ENCODE data around the gene GRM8. TPM values are rescaled to one million over a fixed set of nuclear protein-coding genes. Genes with fewer than 3 reads are reported as not detected.

The GRM8 gene
- total RNA-seq, 1 experiment from 2014 or later: not detected

DNA sequence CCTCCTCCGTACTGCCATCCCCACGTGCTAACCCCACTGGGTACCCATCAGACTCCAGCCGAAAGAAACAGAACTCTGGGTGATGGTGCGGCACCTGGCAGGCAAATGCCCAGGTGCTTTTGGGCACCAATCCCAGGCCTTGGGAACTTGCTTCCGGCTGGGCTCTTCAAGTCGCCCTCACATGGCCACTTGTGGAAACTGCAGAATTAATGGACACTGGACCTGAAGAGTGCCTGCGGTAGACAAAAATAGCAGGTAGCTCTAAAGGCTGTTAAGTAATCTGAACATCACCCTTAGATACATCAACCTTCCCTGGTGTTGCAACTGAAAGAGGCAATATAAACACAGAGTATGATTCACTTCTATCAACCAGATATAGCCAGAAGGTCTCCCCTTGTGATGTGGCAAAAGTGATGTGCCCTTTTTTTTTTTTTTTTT, 644.4 kb downstream of the GRM8 start:
- peak; percentile 70 for DNase-seq (ENCODE audit: low read depth, low spot score)
- in situ Hi-C loops (cut with HindIII; ENCODE audit: low pct_unique_long_range_greater_than_20kb, low sequenced_read_pairs): no loop called here

DNA sequence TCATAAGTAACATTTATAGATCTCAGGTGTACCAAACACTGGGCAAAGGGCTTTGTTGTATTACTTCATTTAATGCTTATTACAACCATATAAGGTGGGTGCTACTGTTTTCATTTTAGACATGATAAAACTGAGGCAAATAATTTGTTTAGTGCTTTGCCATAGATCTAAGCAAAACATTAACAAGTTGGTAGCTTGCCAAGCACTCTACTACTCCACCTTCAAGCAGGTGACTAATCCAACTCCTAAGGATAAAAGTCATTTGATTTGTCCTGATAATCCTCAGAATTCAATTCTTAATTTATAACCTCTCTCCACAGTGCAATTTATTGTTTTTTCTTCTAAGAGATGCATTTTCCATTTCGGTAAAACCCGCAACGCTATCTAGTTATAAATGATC, 646.4 kb downstream of the GRM8 start:
- in situ Hi-C loops (cut with HindIII; ENCODE audit: low pct_unique_long_range_greater_than_20kb, low sequenced_read_pairs): no loop called here

DNA sequence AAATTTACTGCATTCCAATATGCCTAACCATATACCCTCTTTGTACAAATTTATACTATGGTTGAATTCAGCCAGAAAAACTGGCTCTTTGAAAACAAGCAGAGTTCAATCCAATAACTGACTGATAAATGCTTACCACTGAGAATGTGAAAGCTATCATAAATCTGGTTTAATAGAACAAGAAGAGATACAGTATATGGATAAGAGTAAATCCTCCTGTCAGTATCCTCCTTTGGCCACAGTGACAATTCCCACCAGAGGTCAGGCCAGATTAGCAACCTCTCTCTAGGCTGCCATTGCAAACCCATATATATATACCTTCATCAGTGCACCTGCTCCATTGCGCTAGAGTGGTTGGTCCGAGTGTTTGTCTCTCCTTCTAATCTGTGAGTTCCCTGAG, 647.2 kb downstream of the GRM8 start:
- DNase-seq (ENCODE audit: low read depth, low spot score): no peak
- in situ Hi-C loops (cut with HindIII; ENCODE audit: low pct_unique_long_range_greater_than_20kb, low sequenced_read_pairs): no loop called here

More for the DNA sequence above, 646.4 kb downstream of the GRM8 start:
- no peak for DNase-seq (ENCODE audit: low read depth, low spot score)

DNA sequence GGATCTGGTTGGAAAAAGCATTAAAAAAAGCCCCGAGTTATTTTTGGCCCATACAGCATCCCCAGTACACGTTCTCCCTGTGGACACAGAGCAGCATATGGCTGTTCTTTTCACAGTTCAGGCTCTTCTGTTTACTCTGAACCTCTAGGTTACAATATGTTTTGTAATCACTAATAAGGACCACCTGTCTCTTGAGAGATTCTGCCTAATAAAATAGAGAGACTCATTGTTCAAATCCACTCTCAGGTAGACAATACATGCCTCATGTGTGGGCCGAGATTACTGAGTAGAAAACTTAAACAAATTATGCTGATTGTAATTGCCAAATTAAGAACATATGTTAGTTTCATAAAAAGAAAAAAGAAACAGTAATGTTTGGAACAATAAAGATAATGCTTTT, 647.7 kb downstream of the GRM8 start:
- no peak for DNase-seq (ENCODE audit: low read depth, low spot score)
- in situ Hi-C loops (cut with HindIII; ENCODE audit: low pct_unique_long_range_greater_than_20kb, low sequenced_read_pairs): no loop called here

DNA sequence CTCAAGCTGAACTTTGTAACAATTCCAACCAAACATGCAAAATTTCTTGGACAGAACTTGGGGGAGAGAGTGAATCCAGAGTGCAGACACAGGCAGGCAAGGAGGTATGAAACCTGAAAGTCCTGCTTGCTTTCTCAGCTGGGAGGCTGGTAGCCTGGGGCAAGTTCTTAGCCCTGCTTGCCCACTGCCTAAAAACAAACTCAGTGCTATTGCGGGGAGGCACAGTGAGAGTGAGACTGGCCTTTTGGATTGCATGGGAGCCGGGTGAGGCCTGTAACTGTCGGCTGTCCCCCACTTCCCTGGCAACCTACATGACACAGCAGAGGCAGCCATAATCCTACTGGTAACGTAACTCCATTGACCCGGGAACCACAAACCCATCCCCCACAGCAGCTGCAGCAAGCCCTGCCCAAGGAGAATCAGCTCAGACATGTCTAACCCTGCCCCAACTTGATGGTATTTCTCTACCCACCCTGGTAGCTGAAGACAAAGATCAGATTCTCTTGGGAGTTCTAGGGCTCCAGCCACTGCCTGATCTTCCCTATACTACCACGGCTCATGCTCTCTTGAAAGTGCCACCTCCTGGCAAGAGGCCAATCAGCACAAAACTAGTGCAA, 663.6 kb downstream of the GRM8 start:
- in situ Hi-C loops (cut with HindIII; ENCODE audit: low pct_unique_long_range_greater_than_20kb, low sequenced_read_pairs): no loop called here
- no peak for DNase-seq (ENCODE audit: low read depth, low spot score)

DNA sequence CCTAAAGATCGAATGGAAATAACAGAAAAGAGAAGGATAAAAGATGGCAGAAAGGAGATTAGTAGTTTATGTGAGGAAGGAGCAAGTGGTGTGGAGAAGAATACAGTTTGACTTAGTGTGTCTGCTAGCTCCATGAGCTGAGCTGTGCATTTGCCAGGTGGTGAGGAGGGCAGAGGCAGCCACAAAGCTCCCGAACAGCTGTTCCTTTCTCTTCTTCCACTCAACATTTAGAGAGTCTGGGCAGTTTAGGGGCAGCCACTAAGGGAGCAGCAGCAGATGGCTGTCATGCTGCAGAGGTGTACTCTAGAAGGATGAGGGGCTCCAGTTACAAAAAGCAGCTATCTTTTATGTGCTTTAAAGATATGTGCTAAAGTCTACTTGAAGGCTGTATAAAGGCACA, 674.4 kb downstream of the GRM8 start:
- in situ Hi-C loops (cut with HindIII; ENCODE audit: low pct_unique_long_range_greater_than_20kb, low sequenced_read_pairs): no loop called here
- no peak for DNase-seq (ENCODE audit: low read depth, low spot score)

DNA sequence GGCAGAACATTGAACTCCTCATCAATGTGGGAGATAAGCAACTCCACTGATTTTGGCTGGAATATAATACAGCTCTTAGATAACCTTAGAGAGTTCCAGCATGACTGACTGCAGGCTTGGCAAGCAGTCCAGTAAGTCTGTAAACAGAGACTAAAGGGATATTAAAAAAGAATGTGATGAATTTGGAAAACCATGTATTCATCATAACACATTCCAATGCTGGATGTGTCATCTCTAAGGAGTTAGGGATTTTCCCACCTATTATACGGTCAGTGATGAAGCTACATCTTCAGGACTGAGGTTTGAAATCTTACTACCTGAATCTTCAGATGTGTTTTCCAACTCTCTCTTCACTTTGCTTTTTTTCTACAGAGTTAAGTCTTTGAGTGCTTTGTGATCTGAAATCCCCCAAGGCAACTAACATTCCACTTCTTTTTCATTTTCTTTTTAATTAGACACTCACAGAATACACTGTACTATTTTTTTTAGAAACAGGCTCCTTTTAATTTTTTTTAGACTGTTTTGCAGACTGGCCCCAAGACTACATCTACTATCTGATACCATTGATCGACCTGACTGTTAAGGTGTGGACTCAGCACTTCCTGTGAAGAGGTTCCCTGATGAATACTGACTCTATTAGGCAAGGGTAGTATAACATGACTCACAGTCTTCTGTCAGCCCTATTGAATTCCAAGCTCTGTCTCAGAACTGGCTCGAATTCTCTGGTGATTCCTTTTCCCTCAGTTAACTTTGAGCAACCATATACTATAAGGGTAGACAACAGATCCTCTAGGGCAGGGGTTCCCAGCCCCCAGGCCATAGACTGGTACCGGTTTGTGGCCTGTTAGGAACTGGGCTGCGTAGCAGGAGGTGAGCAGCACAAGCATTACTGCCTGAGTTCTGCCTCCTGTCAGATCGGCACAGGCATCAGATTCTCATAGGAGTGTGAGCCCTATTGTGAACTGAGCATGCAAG, 678.2 kb downstream of the GRM8 start:
- in situ Hi-C loops (cut with HindIII; ENCODE audit: low pct_unique_long_range_greater_than_20kb, low sequenced_read_pairs): no loop called here
- DNase-seq (ENCODE audit: low read depth, low spot score): no peak

DNA sequence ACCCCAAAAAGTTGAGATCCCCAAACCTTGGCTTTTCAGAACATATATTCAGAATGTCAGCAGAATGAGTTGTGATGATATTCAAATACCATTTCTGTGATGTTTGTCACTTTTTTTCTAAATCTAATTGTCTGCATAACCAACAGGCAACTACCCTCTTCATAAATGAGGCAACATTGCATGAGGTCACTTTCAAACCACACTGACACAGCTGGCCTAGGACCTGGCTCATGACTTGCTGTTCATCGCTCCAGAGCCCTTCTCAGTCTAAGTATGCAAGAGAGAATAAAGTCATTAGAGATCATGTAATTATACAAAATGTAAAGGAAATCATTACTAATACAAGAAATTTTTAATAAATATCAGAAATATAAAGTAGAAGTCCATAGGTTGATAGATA, 681.9 kb downstream of the GRM8 start:
- no peak for DNase-seq (ENCODE audit: low read depth, low spot score)
- in situ Hi-C loops (cut with HindIII; ENCODE audit: low pct_unique_long_range_greater_than_20kb, low sequenced_read_pairs): no loop called here

DNA sequence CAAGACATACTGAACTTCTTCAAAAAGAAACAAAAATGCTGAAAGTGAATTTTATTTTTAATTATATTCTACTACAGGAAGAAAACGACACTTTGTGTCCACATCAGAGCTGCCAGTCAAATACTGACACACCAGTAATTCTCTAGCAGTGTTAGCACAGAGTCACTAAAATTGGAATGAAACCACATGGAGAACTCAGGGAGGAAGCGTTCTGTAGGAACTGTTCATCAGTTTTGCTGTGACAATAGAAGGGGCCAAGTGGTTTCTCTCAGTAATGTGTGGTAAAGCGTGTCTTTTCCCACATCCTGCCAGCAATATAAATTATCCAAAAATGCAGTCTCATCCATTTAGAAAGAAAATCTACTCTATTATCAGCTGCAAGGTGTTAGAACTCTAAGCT, 683.3 kb downstream of the GRM8 start:
- no peak for DNase-seq (ENCODE audit: low read depth, low spot score)
- in situ Hi-C loops (cut with HindIII; ENCODE audit: low pct_unique_long_range_greater_than_20kb, low sequenced_read_pairs): no loop called here

DNA sequence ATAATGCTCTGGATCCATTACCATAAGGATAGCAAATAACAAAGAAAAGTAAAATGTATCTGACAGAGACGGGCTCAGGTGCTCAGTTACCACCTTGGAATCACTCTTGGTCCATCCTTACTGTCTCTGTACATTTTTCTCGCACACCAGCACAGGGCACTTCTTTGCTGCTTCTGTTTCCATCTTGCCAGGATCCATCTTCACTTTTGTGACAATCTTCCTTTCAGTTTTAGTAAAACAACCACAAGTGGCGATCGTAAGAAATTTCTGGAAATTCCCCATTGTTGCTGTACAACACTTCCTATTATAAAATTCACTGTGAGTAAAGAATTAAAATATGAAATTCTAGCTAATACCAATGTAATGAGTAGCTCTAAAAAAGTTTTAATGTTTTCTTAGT, 695.5 kb downstream of the GRM8 start:
- in situ Hi-C loops (cut with HindIII; ENCODE audit: low pct_unique_long_range_greater_than_20kb, low sequenced_read_pairs): no loop called here
- DNase-seq (ENCODE audit: low read depth, low spot score): no peak

DNA sequence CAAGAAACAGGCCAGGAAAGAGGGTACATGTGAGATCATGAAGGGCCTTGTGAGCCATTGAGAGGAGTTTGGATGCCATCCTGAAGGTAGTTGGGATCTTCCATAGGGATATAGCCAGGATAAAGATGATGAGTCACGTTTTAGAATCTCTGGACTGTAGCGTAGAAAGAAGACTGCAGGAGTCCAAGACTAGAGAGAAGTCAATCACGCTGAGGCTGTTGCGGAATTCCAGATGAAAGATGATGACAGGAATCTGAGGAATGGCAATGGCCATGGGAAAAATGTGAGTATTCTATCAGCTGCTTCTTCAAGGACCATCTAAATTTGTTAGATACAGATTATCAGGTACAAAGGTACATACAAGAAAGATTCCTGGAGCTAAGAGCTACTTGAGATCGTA, 711.3 kb downstream of the GRM8 start:
- in situ Hi-C loops (cut with HindIII; ENCODE audit: low pct_unique_long_range_greater_than_20kb, low sequenced_read_pairs): no loop called here
- DNase-seq (ENCODE audit: low read depth, low spot score): no peak

DNA sequence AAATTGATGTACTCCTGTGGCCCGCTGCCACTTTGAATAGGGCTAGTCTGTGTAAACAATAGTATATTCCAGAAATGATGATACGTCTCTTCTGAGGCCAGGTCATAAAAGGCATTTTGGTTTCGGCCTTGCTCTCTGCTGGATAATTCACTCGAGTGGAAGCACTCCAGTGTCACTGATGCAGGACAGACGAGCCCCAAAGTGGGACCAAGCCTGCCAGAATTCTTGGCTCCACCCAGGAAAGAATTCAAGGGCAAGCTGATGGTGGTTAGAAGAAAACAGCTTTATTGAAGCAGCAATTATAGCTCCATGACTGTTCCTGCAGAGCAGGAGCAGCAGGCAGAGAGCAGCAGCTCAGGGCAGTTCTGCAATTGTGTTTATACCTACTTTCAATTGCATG, 717.6 kb downstream of the GRM8 start:
- DNase-seq (ENCODE audit: low read depth, low spot score): no peak
- in situ Hi-C loops (cut with HindIII; ENCODE audit: low pct_unique_long_range_greater_than_20kb, low sequenced_read_pairs): no loop called here

DNA sequence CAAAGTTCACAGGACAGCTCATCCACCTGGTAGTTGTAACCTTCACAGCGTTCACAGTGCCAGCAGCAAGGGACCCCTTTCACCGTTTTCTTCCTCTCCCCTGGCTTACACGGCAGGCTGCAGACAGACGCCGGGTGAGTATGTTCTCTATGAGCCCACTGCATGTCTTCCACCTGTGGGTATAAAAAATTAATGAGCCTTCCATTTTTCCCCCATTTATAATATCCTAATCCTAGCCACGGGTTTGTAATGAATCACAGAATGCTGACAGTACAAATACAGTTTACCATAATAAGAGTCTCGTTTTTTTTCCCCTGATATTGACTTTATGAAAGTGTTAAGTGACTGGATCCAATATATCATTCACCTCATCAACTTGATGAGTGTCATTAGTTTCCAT, 719.0 kb downstream of the GRM8 start:
- no peak for DNase-seq (ENCODE audit: low read depth, low spot score)
- in situ Hi-C loops (cut with HindIII; ENCODE audit: low pct_unique_long_range_greater_than_20kb, low sequenced_read_pairs): no loop called here

DNA sequence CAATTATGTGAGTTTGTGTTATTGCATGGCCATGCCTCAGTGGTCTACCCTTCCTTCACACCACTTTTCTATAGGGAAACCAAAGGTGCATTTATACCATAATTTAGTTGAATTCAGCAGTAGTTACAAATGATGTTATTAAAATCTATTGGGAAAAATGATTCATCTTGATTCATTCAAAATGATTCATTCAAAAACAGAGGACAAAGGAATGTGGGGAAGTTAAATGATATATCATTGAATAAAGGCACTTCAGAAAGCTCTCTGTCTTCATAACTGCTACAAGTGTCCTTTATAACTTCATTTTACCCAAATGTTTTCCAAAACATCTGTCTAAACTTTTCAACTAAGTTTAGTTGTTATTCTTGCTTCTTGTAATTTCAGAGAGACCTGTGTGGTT, 722.9 kb downstream of the GRM8 start:
- in situ Hi-C loops (cut with HindIII; ENCODE audit: low pct_unique_long_range_greater_than_20kb, low sequenced_read_pairs): no loop called here
- no peak for DNase-seq (ENCODE audit: low read depth, low spot score)

DNA sequence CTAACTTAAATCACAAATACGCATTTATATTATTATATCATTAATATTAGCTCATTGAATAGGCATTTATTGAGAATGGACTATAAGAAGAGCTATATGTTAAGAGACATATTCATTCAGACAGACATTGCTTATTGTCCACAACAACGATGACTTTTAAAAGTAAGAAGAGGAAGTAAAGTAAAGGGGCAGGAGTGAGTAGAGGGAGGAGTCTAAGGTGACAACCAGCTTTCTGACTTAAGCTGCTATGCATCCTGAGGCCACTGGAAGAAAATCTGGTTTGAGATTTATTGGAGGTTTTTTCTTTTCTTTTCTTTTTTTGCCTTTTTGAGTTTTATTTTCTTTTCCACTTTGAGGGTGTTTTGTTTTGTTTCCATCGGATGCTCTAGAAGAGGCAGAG, 723.5 kb downstream of the GRM8 start:
- in situ Hi-C loops (cut with HindIII; ENCODE audit: low pct_unique_long_range_greater_than_20kb, low sequenced_read_pairs): no loop called here
- no peak for DNase-seq (ENCODE audit: low read depth, low spot score)

DNA sequence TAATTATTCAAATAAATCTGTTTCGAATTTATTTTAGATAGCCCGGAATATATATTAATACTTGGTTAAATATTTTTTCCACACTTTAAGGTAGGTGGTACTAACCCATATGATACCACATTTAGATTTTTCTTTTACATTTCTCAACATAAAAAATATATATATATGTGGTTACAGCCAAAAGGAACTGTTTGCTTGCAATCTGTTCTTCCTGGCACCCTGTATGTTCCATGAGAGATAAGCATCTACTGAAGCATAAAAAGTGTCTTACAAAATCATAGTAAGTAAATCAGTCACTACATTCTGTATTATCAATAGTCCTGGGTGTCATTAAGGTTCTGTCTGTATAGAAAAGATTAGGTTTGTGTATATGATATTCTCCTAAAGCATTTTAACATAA, 726.8 kb downstream of the GRM8 start:
- in situ Hi-C loops (cut with HindIII; ENCODE audit: low pct_unique_long_range_greater_than_20kb, low sequenced_read_pairs): no loop called here
- no peak for DNase-seq (ENCODE audit: low read depth, low spot score)

DNA sequence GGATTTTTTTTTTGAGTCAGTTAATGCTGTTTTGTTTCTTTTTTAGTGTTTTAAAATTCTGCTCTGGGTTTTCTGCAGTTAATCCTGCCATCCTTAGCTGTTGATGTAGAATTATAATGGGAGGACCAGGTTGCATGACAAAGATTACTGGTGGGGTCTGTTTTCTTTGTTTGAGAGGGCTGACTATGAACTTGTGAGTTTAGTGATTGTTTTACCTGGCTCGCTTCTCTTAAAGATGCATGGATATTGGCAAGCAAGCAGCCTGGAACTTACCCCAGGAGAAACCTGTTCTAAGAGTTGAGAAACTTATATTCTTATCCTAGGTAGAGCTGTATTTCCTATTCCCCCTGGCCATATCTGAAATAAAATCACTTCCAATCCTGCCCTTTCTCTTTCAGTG, 727.8 kb downstream of the GRM8 start:
- in situ Hi-C loops (cut with HindIII; ENCODE audit: low pct_unique_long_range_greater_than_20kb, low sequenced_read_pairs): no loop called here
- no peak for DNase-seq (ENCODE audit: low read depth, low spot score)

DNA sequence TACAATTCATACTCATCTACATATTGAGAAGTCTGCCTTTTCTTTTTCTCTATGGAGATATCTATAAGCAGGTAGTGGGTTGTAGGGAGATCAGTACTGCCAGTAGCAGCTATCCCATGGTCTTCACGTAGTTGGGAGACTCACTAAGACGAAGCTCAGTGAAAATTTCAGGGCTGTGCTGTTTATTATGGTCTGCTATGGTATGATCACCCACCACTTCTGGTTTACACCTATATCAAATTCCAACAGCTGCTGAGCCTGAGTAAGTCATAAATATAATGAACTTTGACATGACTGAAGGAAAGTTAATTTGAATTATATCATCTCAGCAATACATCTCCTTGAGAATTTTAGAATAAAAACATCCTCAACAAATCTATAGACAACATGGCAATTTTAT, 741.7 kb downstream of the GRM8 start:
- no peak for DNase-seq (ENCODE audit: low read depth, low spot score)
- in situ Hi-C loops (cut with HindIII; ENCODE audit: low pct_unique_long_range_greater_than_20kb, low sequenced_read_pairs): no loop called here

DNA sequence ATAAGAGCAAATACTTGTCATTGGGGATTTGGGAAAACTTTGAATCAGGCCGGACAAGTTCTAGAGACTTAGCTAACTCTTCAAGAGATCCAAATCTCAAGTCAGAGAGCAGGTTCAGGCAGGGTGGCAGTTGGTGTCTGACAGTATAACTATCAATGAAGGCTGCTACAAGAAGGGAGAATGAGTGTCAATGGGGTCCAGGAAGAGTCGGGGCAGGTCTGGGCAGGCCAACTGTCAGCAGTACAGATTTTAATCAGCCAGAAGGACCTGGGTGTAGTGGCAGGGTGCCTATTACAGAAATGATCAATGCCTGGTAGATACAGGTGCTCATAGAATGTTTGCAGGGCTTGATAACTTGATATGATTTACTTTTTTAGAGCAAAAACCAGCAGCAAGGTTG, 751.1 kb downstream of the GRM8 start:
- DNase-seq (ENCODE audit: low read depth, low spot score): no peak
- in situ Hi-C loops (cut with HindIII; ENCODE audit: low pct_unique_long_range_greater_than_20kb, low sequenced_read_pairs): no loop called here
